ENCODE measurements around the gene TDRD5. TPM values are rescaled to one million over a fixed set of nuclear protein-coding genes. Genes with fewer than 3 reads are reported as not detected.

TDRD5 gene, protein sequence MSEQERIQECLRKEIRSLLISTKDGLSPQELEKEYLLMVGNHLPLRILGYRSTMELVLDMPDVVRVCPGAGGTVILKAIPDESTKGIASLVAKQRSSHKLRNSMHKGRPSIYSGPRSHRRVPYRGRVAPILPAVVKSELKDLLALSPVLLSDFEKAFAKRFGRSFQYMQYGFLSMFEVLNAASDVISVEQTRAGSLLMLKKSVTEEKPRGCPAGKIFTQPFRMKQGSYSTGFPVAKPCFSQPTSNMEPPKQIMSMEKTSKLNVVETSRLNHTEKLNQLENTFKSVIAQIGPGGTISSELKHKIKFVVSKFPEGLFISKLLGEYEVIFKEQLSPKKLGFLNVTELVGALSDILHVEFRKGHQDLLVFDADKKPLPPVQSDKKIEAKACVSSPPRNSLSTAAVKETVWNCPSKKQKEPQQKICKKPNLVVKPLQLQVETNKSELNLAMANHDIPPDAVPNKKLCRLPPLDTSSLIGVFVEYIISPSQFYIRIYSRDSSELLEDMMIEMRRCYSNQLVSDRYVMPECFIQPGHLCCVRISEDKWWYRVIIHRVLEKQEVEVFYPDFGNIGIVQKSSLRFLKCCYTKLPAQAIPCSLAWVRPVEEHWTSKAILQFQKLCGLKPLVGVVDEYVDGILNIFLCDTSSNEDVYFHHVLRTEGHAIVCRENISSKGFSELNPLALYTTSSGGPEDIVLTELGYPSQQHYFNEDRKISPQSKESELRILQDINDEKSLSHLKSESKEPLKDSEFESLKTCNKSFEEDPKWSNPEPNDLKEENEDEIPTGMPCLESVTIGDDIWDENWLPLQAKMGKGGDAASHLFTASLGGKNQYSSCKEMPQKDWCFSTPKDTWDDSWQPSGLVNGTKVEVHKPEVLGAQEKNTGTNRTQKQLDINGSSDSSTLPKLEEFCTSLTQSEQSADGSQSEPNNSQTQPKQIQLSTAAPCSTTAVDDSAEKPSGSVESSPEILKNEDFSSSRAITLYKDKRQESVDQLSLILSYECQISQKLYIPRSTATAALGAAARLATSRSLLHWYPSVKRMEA
- 0.37 TPM in 2 replicates for polyA plus RNA-seq (2011; rRNA removed)
- polyA plus RNA-seq (2012; cell fraction: cytosol; rRNA removed) = 0.06 and 0.08 TPM in 2 replicates
- polyA plus RNA-seq (2012; cell fraction: nucleus; rRNA removed) = 0.07 and 0.13 TPM in 2 replicates
- 0.08 to 0.29 TPM (median 0.26 TPM) in 3 replicates for polyA plus RNA-seq (2017; fragmentation: RNase III; extraction: RNeasy Plus Mini Kit Qiagen cat#74134 plus additional on column Dnase treatment)
- 0.29 TPM in 1 of 2 replicates, not detected in the other for polyA minus RNA-seq (2011; rRNA and poly(A)+ RNA removed)

DNA sequence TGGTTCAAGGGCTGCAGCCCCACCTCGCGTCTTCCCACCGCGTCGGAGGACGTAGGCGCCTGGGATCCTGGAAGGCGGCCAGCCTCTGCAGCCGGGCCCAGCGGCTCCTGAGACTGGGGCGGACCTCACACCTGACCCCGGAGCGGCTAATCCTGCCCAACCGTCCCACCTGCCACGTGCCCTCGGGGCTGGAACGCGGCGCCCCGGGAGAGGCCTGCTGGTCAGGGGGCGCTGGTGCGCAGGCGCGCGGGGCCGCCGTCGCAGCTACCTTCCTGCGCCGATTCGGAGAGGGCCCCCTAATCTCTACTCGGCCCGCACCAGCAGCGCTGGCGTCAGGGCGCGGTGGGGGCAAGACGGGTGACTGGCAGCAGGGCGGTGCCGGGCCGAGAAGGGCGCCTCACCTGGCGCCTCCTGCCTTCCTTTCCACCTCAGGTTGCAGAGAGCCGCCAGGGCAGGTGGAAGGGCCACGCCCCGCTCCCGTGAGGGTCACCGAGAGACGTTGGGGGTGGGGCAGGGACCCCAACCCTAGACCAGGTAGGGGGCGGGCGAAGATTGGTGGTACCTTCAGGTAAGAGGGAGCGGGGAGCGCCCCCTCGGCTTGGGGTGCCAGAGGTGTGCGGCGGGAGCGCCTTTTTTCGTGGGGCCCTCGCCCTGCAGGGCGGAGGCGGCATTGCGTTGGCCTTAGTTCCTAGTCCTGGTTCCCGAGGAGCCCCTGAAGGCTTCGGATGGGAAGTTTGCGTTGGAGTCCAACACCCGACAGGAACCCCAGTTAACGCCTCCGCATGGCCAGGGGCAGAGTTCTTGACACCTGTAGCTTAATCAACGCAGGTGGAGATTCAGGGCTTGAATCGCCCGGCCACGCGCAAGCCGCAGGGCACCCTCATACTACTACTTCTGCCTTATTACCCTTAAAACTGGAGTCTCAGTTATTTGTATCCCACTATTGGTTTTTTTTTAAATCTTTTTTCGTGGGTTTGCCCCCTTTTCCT is at the start of gene TDRD5:
Gene TDRD5, plus strand, starts transcription at position 241 of the 989 bp plus-strand sequence. CDS start 784 bp downstream, outside the sequence.
- Histone ChIP-seq H3K4me1 (no peaks in the 10 kb centered on the region; the same call in 2 of the 3 replicates), H3K9me3 (no peaks in the 10 kb centered on the region), H3K4me3 (peak within 1 kb of the TSS; percentile 55), H3K27ac (peak within 1 kb of the TSS; percentile 50 to 78; a peak in 5 of 6 replicates), H3K4me2 (peak within 1 kb of the TSS; percentile 90)
- ChIA-PET POLR2A (no interaction called here), CTCF (interaction anchor here (1.5 kb wide), 1 partner anchor 17 kb away, joined by 3 read pairs; no protein-coding TSS in a partner anchor)
- WGBS (ENCODE audit: missing lambda C conversion rate) = 30% methylated on average over 31 of the region's 75 CpGs
- peak; percentile 77 to 84 for ATAC-seq
- TF ChIP-seq, protein P1, sequence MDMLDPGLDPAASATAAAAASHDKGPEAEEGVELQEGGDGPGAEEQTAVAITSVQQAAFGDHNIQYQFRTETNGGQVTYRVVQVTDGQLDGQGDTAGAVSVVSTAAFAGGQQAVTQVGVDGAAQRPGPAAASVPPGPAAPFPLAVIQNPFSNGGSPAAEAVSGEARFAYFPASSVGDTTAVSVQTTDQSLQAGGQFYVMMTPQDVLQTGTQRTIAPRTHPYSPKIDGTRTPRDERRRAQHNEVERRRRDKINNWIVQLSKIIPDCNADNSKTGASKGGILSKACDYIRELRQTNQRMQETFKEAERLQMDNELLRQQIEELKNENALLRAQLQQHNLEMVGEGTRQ (IDR thresholded peaks at IDR 0.05) = peak; percentile 41; the same call in 1 of the 2 replicates
- no peak for TF ChIP-seq RNF2 (IDR thresholded peaks at IDR 0.05; ENCODE audit: borderline replicate concordance, low read depth)
- TF ChIP-seq, protein P2, sequence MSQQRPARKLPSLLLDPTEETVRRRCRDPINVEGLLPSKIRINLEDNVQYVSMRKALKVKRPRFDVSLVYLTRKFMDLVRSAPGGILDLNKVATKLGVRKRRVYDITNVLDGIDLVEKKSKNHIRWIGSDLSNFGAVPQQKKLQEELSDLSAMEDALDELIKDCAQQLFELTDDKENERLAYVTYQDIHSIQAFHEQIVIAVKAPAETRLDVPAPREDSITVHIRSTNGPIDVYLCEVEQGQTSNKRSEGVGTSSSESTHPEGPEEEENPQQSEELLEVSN (IDR thresholded peaks at IDR 0.05; ENCODE audit: borderline replicate concordance, low read depth) = peak; percentile 91
- TF ChIP-seq, protein P3, sequence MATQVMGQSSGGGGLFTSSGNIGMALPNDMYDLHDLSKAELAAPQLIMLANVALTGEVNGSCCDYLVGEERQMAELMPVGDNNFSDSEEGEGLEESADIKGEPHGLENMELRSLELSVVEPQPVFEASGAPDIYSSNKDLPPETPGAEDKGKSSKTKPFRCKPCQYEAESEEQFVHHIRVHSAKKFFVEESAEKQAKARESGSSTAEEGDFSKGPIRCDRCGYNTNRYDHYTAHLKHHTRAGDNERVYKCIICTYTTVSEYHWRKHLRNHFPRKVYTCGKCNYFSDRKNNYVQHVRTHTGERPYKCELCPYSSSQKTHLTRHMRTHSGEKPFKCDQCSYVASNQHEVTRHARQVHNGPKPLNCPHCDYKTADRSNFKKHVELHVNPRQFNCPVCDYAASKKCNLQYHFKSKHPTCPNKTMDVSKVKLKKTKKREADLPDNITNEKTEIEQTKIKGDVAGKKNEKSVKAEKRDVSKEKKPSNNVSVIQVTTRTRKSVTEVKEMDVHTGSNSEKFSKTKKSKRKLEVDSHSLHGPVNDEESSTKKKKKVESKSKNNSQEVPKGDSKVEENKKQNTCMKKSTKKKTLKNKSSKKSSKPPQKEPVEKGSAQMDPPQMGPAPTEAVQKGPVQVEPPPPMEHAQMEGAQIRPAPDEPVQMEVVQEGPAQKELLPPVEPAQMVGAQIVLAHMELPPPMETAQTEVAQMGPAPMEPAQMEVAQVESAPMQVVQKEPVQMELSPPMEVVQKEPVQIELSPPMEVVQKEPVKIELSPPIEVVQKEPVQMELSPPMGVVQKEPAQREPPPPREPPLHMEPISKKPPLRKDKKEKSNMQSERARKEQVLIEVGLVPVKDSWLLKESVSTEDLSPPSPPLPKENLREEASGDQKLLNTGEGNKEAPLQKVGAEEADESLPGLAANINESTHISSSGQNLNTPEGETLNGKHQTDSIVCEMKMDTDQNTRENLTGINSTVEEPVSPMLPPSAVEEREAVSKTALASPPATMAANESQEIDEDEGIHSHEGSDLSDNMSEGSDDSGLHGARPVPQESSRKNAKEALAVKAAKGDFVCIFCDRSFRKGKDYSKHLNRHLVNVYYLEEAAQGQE (IDR thresholded peaks at IDR 0.05) = no peak
- TF ChIP-seq, protein P4, sequence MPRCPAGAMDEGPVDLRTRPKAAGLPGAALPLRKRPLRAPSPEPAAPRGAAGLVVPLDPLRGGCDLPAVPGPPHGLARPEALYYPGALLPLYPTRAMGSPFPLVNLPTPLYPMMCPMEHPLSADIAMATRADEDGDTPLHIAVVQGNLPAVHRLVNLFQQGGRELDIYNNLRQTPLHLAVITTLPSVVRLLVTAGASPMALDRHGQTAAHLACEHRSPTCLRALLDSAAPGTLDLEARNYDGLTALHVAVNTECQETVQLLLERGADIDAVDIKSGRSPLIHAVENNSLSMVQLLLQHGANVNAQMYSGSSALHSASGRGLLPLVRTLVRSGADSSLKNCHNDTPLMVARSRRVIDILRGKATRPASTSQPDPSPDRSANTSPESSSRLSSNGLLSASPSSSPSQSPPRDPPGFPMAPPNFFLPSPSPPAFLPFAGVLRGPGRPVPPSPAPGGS (IDR thresholded peaks at IDR 0.05) = no peak
- TF ChIP-seq SREBF2 (IDR thresholded peaks at IDR 0.05) = no peak
- TF ChIP-seq, protein P5, sequence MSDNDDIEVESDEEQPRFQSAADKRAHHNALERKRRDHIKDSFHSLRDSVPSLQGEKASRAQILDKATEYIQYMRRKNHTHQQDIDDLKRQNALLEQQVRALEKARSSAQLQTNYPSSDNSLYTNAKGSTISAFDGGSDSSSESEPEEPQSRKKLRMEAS (IDR thresholded peaks at IDR 0.05) = peak; percentile 90
- FAIRE-seq = no peak
- peak; percentile 44 to 65 for DNase-seq (ENCODE audit: low read depth in 1 of 2, low spot score in 1 of 2)

DNA sequence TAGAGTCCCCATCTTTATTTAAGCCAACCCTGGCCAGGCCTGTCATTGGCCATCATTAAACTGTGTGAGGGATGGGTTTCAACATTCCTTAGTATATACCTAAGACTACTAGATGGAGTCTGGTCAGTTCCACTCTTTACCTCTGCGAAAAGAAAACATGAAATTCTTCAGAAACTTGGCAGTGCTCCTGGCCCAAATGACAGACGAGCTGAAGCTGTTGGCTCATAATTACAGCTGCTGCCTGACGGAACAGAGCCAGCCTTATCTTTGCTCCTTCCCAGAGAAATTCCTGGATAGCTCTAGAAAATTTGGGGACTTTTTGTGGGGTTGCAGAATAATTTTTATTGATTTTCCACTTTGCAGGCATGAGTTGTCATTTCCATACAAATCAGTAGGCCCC is 46.3 kb upstream of the TDRD5 start:
- ChIA-PET CTCF (interaction anchor here (1.2 kb wide), 1 partner anchor 11 kb away, joined by 5 read pairs; no protein-coding TSS in a partner anchor), POLR2A (interaction anchor here (0.6 kb wide), 1 partner anchor 425 kb away, joined by 3 read pairs; no protein-coding TSS in a partner anchor)
- Histone ChIP-seq H3K4me1 (no peaks in the 10 kb centered on the region), H3K27ac (no peak overlapping the region), H3K4me3 (no peak overlapping the region), H3K4me2 (no peak overlapping the region), H3K9me3 (no peaks in the 10 kb centered on the region)
- DNase-seq (ENCODE audit: low read depth in 1 of 2, low spot score in 1 of 2) (no peak), FAIRE-seq (no peak), ATAC-seq (no peak)
- 57% methylated on average over 3 of the region's 3 CpGs for WGBS (ENCODE audit: missing lambda C conversion rate)
- TF ChIP-seq NR3C1 (IDR thresholded peaks at IDR 0.05) (no peak), JUN (IDR thresholded peaks at IDR 0.05) (no peak), BHLHE40 (IDR thresholded peaks at IDR 0.05; ENCODE audit: low read depth, low read length) (no peak), CHD2 (IDR thresholded peaks at IDR 0.05; ENCODE audit: low read length, partially characterized antibody) (no peak), HOXA7 (CRISPR knock-in tag; IDR thresholded peaks at IDR 0.05) (no peak), CBX2 (IDR thresholded peaks at IDR 0.05; ENCODE audit: borderline replicate concordance, low read depth) (no peak), ZSCAN20 (CRISPR knock-in tag; IDR thresholded peaks at IDR 0.05) (no peak), HOXB5 (CRISPR knock-in tag; IDR thresholded peaks at IDR 0.05) (no peak), ZNF302 (CRISPR knock-in tag; IDR thresholded peaks at IDR 0.05) (no peak)
- TF ChIP-seq, protein P6, sequence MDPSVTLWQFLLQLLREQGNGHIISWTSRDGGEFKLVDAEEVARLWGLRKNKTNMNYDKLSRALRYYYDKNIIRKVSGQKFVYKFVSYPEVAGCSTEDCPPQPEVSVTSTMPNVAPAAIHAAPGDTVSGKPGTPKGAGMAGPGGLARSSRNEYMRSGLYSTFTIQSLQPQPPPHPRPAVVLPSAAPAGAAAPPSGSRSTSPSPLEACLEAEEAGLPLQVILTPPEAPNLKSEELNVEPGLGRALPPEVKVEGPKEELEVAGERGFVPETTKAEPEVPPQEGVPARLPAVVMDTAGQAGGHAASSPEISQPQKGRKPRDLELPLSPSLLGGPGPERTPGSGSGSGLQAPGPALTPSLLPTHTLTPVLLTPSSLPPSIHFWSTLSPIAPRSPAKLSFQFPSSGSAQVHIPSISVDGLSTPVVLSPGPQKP (IDR thresholded peaks at IDR 0.05; ENCODE audit: low read depth, low read length) = no peak

Data from A549 (cell line).